IPS-11a (cell line): ENCODE measurements around the gene TFEB.

Source experiments
- H3K4me3 ChIP-seq: one replicate; pipeline ENCODE4 v1.5.1; 2013; ENCODE audit warnings: low read depth, low read length, control low read depth

TFEB gene

GRCh38 chr6:41677124-41677921, 58.1 kb downstream of the TFEB start:
- no peak overlapping the region for H3K4me3 ChIP-seq

- H3K4me3 ChIP-seq, result no peak overlapping the region
Measured at GRCh38 chr6:41676431-41676830, 59.0 kb downstream of the TFEB start.

GRCh38 chr6:41675992-41676391, 59.4 kb downstream of the TFEB start:
- H3K4me3 ChIP-seq, result no peak overlapping the region

- H3K4me3 ChIP-seq, result no peak overlapping the region
Measured at GRCh38 chr6:41675176-41675775, 60.1 kb downstream of the TFEB start.

- no peak overlapping the region for H3K4me3 ChIP-seq
Measured at GRCh38 chr6:41674231-41675000, 61.0 kb downstream of the TFEB start.

GRCh38 chr6:41673704-41674000, 61.8 kb downstream of the TFEB start:
- H3K4me3 ChIP-seq, result no peak overlapping the region

GRCh38 chr6:41672816-41673703, 62.3 kb downstream of the TFEB start:
- no peak overlapping the region for H3K4me3 ChIP-seq

- H3K4me3 ChIP-seq, result no peak overlapping the region
Measured at GRCh38 chr6:41672016-41672415, 63.4 kb downstream of the TFEB start.

- H3K4me3 ChIP-seq, result no peak overlapping the region
Measured at GRCh38 chr6:41671376-41671775, 64.0 kb downstream of the TFEB start.

- no peak overlapping the region for H3K4me3 ChIP-seq
Measured at GRCh38 chr6:41670703-41671360, 64.6 kb downstream of the TFEB start.

GRCh38 chr6:41668968-41669367, 66.4 kb downstream of the TFEB start:
- no peak overlapping the region for H3K4me3 ChIP-seq

- H3K4me3 ChIP-seq, result no peak overlapping the region
Measured at GRCh38 chr6:41667195-41667594, 68.2 kb downstream of the TFEB start.

GRCh38 chr6:41664271-41664670, 71.1 kb downstream of the TFEB start:
- H3K4me3 ChIP-seq, result no peak overlapping the region

- no peak overlapping the region for H3K4me3 ChIP-seq
Measured at GRCh38 chr6:41663568-41663967, 71.8 kb downstream of the TFEB start.

GRCh38 chr6:41659935-41660334, 75.5 kb downstream of the TFEB start:
- H3K4me3 ChIP-seq, result no peak overlapping the region

GRCh38 chr6:41658636-41659035, 76.8 kb downstream of the TFEB start:
- H3K4me3 ChIP-seq, result no peak overlapping the region

- no peak overlapping the region for H3K4me3 ChIP-seq
Measured at GRCh38 chr6:41657131-41658094, 78.0 kb downstream of the TFEB start.

- no peak overlapping the region for H3K4me3 ChIP-seq
Measured at GRCh38 chr6:41656002-41656691, 79.3 kb downstream of the TFEB start.

GRCh38 chr6:41655646-41656001, 79.8 kb downstream of the TFEB start:
- no peak overlapping the region for H3K4me3 ChIP-seq
